Fibroblast of skin of right biceps (primary cell): ENCODE results near the gene TSHZ1.

Experiments
- DNase-seq: peaks from one replicate; pipeline ENCODE4 v3.0.0-alpha.2; 2013

The TSHZ1 gene

GRCh38 chr18:75249175-75249518, 38.5 kb downstream of the TSHZ1 start:
- no peak for DNase-seq

GRCh38 chr18:75249672-75250470, 39.3 kb downstream of the TSHZ1 start:
- DNase-seq = no peak

GRCh38 chr18:75250471-75250821, 39.8 kb downstream of the TSHZ1 start:
- no peak for DNase-seq

DNA sequence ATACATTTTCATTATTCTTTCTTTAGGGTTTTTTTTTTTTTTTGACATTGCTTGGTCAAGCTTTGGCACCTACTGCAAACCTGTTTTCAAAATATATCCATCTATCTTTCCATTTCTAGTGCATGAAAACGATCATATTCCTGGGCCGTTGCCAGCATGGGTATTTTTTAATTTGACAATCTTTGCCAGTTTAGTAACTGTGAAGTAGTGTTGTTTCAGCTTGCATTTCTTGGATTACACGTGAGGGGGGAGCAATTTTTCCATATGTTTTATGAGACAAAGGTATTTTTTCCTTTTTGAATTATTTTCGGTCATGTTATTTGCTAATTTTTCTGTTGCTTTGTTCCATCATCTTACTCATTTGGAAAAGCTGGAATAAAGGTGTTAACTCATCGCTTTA, 40.9 kb downstream of the TSHZ1 start:
- DNase-seq = no peak

DNA sequence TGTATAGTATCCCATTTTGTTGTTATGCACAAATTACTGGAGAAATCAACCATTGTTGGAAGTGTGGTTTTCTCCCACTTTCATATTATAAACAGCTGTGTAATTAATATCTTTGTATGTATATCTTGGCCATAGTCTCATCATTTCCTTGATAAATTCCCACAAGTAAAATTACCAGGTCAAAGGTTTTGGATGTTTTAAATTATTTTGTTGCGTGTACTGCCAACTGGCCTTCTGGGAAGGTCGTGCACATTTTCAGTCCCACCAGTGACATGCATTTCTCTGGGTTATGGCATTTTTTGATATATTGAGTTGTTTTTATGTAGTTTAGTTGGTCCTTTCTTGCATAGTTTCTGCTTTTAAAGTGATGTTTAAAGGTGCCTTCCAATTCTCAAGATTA, 41.5 kb downstream of the TSHZ1 start:
- no peak for DNase-seq

DNA sequence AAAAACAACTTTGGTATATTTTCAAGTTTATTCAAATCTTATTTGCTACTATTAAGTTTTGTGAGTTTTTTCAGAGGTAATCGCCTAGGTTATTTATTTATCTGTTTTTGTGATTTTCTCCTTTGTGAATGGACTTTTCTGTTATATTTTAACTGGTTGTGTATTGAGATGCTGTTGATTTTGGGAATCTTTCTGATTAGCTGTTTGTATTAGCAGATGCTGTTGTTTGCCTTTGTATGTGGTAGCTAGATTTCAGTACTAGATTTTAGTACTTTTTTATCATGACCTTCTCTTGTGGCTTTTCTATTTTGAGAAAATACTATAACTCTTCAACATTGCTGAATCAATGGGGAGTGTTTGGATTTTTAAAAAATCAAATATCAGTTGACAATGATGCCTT, 42.4 kb downstream of the TSHZ1 start:
- DNase-seq = no peak

DNA sequence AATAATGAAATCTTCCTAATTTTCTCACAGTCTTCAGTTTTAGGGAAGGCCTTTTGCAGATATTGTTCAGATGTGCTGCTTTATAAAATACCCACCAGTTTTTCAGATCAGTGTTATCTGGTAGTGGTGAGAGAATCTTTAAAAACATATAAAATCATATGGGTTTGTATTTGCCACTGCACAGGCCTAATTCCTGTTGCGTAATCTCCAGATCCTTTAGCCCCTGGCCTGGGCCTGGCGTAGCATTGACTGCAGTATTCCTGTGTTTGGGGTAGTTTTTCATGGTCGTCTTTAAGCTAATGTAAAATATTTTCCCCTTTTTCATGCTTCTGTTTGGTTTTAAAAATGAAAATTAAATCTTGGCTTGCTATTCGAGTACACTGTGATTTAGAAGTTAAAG, 43.2 kb downstream of the TSHZ1 start:
- no peak for DNase-seq

GRCh38 chr18:75255094-75255493, 44.5 kb downstream of the TSHZ1 start:
- DNase-seq = no peak

DNA sequence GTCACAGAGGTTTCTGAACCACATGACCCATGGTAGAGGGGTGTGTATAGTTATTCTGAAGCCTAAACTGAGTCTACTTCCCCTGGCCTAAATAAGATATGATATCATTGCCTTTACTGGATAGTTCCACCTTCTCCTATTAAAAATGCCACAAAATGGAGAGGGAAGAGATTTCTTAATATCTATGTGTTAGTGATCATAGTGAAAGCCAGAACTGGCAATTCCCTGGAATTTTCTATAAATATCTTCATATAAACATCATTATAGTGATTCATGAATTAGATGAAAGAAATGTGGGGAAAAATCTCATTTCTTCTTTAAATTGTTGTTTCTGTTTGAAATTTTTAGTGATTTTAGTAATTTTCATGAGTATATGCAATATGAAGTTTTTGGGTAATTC, 45.8 kb downstream of the TSHZ1 start:
- DNase-seq = peak; percentile 22

DNA sequence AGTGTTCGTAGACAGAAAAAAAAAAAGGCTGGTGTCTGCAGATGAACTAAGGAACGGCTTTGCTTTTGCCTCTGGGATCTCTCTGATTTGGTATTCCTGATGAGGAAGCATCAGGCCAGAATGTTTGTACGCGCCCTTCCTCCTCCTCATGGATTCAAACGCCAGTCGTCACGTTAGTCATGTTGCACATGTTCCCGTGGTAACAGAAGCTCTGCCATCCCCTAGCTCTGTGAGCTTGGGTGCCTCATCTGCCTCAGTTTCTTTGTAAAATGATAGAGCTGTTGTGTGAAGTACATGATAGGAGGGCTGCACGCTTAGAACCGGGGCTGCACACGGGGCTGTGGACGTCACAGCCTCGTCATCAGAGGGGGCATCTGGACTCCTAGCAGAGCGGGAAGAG, 47.0 kb downstream of the TSHZ1 start:
- DNase-seq = no peak

GRCh38 chr18:75261430-75262223, 51.0 kb downstream of the TSHZ1 start:
- DNase-seq = no peak

DNA sequence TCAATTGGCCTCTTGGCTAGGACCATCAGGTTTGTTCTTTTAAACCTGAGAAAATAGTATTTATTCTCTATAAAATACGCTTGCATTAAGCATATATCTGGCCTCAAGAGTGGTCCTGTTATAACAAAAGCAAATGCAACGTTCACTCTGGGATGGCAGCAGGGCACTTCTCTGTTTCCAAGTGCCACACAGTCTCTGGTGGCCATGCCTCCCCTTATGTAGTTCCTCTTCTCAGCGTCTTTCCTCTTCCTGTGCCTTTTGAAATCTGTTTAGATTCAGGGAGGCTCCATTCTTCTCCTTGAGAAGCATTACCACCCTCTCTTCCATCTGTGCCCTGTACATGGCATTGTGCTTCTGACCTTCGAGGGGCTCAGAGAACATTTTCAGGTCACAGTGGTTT, 51.9 kb downstream of the TSHZ1 start:
- DNase-seq = no peak

DNA sequence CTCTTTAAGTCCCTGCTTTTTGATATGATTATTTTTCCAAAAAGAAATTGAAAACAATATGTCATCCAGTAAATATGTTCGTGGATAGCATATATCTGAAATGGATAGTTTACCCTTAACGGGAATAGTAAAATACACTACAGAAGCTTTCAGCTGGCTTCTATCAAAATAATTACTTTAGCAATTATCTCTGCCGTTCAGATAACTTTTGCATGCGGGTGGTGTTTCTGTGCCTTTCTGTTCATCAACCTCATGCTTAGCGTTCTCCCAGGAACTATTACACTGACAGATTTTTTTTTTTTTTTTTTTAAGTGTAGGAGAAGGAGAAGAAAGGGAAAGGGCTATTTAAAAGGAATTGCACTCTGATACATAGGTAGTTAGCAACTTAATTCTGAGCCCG, 53.6 kb downstream of the TSHZ1 start:
- DNase-seq = no peak

DNA sequence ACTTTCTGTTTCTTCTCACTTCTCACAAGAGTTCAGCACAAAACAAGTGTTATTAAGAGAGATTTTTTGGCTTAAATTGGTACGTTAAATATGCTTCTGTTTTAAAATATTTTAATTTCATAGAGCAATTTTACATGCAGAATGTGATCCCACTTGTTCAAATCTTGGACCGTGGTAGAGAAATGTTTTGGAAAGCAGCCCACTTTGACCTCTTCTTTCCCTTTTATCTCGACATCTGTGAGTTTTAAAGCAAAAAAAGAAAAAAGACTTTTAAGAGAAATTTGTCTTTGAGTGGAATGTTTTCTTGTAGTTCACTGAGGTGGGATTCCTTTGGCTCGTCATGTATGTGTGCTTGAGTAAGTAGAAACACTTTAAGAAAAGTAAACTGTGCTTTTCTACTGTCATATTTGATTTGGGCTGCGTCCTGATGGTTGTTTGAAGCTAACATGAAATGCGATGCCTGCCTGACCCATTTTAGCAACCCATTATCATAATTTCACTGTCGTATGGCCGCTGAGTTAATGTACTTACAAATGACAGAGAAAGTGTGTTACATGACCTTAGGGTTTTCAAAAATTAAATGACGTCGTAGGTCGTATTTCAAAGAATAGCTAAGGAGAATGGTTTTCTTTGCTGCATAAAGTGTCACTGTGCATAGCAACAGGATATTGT, 54.5 kb downstream of the TSHZ1 start:
- no peak for DNase-seq

DNA sequence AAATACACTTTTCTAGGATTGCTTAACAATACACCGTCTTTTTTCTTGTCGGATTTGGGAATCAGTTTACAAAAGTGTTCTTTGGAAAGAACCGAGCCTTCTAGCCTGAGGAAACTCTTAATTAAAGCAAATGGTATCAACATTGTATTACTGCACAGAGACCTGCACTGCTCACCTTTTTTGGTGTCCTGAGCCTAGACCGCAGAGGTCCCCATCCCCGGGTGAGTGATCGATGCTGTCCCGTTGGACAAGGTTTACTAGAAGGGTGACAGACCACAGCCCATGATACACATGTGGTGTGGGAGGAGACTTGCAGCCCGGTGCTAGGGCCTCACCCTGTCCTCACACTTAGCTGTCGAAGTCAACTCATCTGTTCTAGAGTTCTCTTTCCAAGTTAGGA, 55.3 kb downstream of the TSHZ1 start:
- DNase-seq = no peak

DNA sequence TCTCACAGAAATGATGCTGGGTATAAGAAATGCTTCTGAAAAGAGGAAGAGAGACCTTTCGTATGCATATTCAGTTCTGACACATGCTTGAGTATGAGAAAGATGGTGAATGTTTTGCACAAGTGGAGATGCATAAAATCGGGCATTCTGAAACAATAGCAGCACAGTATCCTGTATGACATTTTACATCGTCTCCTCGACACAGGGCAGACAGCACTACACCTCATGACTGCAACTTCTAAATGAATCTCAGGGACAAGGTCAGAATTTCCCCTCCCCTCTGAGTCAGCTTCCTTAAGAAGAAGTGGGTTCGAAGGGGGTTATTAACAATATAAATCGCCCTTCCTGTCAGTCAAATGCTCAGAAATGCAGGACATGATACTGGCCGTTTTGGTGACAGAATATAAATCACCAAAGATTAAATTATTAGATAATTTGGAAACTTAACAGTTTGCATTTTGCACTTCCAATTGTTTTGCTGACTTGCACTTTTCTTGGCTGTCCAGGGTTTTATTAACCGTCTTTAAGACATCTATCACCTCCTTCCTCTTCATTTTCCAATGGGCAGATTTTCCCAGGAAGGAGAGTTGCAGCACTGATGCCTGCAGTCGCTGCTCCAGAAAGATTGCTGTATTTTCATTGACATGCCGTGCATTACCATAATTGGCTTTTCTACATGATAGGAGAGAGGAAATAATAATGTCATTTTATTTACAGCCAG, 57.2 kb downstream of the TSHZ1 start:
- no peak for DNase-seq

GRCh38 chr18:75268364-75268646, 57.7 kb downstream of the TSHZ1 start:
- no peak for DNase-seq

GRCh38 chr18:75269124-75269680, 58.6 kb downstream of the TSHZ1 start:
- DNase-seq = no peak

DNA sequence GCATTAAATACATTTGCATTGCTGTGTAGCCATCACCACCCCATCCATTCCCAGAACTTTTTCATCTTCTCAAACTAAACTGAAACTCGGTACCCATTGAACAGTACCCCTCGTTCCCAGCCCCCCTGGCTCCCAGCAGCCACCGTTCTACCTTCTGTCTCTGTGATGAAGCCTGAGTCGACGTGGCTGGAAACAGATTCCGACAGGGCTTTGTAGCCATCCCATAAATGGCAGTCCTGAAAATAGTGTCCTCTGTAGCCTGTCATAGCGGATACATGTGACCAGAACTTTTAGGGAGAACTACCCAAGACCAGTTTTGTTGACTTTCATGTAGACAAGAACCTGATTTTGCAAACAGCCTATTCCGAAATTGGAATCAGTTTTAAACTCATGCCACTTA, 59.1 kb downstream of the TSHZ1 start:
- DNase-seq = no peak

- DNase-seq = no peak
Measured at GRCh38 chr18:75271952-75272351, 61.4 kb downstream of the TSHZ1 start.

DNA sequence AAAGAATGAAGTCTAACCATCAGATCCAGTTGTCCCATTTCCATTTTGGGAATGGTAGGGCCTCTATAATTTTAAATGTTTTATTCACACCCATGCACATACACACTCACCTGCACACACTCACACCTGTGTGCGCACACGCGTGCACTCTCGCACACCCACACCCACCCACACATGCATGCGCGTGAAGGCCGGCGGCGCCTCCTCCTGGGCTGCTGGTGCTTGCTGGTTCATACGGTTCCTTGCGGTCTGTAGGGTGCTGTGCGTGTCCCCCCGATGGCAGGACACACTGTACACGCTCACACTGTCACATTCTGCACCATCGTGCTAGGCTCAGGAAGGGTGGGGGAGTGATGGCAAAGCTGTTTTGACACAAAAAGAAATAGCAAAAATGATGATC, 63.2 kb downstream of the TSHZ1 start:
- no peak for DNase-seq

DNA sequence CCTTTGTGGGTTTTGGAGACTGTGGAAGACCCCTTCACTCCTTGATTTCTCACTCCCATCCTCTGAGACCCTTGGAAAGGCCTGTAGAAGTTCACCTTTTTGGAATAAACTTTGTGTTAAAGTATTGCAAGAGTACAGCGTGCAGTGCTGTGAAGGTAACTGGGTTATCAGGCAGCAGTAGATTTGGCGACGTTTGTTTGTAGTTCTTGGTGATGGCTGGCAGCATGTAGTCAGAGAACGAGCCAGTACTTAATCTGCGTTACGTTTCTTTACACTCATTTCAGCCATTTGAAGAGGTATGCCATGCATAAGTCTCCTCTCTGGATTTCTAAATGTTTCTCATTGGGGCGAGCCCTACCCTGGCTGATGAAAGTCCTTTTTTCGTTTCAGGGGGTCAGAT, 64.6 kb downstream of the TSHZ1 start:
- DNase-seq = no peak
